8988T (cell line): ENCODE results near the gene ZNF318.
"Not testable (repeated sequence)": the region's sequence is repeated elsewhere in the genome, so short reads cannot be mapped to it uniquely, and the experiment has no call there.

Experiments
- DNase-seq: peaks from one replicate; pipeline ENCODE4 v3.0.0; 2011

Gene ZNF318

DNA sequence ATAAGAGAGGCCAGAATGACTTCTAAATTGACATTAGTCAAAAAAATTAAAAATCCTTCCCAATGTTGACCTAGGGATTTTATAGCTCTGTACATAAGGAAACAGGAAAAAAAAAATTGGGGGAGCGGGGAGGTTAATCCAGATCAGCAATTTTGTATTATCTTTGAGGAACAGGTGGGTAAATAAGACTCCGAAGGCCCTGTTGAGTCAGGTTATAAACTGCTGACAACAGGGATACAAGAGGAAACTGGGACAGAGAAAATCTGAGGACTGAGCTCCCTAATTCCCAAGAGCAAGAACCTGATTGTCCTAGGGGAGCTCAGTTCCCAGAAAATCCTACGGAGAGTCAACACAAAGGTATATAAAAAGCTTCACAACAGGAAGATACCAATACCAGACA lies 34.0 kb downstream of the ZNF318 start:
- DNase-seq = no peak

DNA sequence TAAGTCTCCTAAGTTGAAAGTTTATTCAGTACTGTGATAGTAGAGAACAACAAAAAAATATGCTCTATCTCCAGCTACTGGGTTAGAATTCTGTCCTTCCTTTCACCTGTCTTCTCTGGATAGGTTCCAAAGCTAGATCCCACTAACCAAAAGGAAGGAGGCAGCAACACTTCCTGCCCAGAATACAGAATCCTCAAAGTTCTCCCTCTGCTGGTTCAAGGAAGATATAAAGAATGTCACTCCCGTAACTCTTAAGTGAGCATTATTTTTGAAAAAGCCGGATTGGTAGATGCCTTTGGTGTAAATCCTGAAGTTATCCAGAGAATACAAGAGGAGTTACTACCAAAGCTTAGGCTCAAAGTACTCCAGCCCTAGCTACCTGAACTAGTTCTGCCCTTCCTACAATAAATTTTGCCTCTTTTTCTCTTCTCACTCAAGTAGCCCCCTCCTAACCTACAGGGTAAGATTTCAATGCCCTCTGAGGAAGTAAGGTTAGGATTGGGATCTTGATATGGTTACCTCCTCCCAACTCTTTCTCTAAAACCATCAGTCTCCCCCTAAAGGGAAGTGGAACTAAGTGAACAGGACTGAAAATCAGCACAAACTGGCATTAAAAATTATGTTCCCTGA lies 34.9 kb downstream of the ZNF318 start:
- DNase-seq = no peak

DNA sequence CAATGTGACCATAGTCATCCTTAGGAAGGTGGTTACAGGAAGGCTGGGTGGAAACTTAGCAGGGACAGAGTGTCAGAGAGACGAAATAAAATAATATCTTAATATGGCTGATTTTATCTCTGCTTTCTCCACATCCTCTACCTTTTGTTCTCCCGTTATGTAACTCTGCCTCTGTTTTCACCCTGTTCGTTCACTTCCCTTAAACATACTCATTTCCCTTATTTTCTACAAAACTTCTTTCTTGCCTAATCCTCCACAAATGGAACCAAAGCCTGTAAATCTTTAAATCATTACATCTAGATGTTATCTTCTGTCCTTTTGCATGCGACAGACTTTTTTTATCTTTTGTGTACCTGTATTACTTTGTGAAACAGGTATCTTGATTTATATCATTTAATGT lies 37.6 kb downstream of the ZNF318 start:
- DNase-seq = no peak

DNA sequence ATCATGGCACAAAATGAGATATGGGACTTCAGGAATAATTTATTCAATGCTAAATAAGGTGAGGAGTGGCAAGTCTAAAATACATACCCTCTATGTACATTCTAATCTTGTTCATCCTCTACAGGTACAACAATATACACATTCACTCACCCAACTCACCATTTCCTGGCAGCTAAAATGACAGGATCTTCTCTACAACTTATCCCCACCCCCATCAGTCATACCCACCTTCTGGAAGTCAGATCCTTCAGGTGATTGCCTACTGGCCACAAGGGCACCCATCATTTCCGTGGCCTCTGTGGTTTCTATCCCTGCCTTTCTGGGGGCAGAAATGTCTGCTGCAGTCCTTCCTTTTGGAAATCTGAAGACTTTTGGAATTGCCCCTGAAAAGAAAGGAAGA lies 38.0 kb downstream of the ZNF318 start:
- DNase-seq = no peak

DNA sequence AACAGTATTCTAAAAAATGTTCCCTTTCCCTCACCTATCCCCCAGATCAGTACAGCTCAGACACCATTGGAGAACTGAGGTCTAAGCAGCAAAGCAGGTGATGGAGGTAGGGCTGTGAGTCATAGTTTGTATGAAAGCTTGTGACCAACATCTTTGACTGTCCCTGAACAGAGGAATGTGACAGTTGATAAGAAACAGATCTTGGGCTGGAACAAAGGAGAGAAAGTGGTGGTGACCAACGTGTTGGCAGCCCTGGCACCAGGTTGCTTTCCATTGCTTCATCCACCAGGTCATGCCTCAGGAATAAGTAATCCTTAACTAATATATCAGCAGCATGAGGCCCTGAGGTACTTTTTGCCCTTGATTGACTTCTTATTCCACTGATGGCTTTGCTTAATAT lies 40.9 kb downstream of the ZNF318 start:
- no peak for DNase-seq

DNA sequence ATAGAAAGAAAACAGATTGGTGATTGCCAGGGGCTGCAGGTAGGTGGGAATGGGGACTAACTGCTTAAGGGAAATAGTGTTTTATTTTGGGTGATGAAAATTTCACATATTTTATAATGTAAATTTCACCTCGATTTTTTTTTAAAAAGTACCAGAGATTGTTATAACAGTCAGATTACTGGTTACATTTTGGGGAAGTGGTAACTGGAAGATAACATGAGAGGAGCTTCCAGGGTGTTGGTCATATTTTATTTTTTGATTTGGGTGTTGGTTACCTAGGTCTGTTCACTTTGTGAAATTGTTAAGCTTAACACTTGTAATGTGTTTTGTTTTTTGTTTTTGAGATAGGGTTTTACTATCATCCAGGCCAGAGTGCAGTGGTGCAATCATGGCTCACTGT lies 43.6 kb downstream of the ZNF318 start:
- DNase-seq = no peak

DNA sequence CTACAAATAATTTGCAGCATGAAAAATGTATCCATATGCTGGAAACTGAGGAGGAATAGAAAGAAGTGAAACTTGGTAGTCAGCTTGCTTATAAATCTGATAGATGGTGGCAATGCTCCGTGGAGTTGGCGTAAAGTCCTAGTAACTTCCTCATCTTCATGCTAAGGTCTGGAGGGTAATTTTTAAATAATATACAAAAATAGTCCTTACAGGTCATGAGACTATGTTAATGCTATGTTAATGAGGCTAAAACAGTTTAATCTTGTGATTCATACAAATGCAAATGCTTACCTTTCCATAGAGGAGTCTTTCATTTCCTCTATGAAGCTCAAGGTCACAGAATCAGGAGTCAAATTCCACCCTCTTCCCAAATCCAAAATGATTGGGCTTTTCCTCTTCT lies 51.4 kb downstream of the ZNF318 start:
- no peak for DNase-seq

DNA sequence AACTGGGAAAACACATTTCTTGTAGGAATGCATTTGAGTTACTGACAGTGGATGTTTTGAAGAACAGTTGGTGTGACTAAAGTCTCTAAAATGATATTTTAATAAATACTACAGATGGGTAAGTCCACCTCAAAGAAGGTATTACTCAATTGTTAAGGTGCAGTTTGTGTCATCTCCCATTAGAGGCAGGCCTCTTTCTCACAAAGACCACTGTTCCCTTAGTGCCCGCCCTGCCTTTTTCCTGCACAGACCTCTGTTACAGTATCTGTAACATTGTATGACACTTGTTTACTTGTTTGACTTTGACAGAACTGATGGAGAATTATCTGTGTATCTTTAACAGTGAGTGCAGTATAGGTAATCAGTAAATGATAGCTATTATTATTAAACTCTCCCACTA lies 55.6 kb downstream of the ZNF318 start:
- no peak for DNase-seq

DNA sequence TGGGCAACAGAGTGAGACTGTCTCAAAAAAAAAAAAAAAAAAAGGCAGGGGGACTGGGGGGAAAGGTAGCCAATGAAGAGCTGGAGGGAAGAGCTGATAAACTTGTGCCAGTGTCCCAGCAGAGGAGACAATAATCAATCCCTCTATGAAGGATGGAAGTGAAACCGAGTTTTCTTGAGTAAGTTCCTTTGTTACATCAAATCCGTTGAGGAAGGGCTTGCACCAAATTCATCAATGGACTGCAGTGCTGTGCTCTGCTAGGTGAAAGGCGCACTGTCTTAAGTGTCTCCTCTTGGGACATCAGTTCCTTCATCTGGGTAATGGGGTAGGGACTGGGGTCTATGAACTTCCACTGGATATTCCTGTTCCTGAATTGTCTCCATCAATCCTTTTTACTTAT lies 57.8 kb downstream of the ZNF318 start:
- no peak for DNase-seq

DNA sequence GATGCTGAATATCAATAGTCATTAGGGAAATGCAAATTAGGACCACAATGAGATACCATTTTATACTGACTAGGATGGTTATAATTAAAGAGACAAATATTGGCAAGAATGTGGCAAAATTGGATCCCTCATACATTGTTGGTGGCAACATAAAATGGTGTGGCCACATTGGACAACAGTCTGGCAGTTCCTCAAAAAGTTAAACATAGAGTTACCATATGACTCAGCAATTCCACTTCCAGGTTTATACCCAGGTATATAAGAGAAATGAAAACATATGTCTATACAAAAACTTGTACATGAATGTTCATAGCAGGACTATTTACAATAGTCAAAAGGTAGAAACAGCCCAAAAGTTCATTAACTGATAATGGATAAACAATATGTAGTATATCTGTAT lies 58.8 kb downstream of the ZNF318 start:
- no peak for DNase-seq

DNA sequence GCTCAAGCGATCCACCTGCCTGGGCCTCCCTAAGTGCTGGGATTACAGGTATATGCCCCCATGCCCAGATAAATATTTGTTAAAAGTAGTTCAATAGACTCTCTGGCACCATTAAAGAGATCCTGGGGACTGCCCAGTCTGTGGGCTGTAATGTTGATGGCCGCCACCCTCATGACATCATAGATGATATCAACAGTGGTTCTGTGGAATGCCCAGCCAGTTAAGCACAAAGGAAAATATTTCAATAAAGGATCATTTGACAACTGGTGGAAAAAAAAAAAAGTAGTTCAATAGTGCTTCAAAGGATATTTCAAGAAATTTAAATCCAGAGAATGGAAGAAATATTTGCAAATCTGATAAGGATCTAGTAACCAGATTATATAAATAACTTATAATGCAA lies 59.3 kb downstream of the ZNF318 start:
- no peak for DNase-seq

DNA sequence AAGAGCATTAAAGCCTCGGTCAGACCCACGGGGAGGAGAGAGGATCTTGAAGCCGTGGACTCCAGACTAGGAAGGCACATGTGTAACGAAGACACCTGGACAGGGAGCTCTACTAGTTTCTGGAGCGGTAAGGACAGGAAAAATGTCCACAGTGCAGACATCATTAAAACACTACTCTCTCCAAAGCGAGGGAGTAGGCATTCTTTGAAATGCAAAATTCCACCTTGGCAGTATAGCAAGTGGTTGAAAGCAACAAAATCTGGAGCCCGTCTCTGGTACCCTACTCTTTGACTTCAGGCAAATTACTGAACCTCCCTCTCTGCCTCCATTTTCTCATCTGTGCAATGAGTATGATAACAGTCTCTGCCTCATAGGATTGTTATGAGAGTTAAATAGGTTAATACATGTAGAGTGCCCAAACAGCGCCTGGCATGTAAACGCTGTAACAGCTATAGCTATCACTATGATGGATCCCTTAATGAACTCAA lies 60.4 kb downstream of the ZNF318 start:
- no peak for DNase-seq

DNA sequence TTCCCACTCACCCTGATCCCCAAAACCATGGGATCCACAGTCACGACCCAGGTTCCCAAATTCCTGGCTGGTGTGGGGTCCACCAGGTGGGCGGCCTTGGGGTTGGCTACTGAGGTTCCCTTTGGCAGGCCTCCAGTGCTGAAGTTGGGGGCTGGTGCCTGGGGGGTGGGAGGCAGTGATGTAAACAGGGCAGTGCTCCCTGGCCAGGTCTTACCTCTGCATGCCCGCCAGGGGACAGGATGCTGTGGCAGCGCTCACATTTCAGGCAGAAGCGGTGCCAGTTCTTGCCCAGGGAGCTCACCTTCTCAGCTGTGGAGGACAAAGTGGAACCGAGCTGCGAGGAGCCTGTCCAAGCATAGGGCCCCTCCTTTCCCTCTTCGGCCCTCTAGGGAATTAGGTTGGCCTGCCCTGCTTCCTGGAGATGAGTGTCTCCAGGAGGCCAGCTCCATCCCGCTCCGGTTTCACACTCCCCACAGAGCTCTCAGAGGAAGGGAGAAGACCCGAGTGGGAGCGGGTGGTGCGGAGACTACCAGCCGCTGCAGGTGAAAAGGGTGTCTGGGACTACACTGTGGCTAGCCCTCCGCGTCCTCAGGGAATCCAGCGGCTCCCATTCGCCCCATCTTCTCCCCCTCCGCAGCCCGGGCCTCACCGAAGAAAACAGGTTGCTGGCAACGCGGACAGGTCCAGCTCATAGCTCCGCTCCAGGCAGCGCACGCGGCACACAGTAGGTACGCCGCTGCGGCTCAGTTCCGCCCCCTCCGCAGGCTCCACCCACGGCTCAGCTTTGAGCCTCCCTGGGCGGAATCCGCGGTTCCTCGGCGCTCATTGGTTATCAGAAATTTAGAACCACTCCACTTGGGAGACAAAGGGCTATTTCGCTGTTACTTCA lies 61.1 kb downstream of the ZNF318 start, which contains the start of gene CRIP3:
CRIP3 (minus strand) TSS at position 726 of the 889 bp plus-strand sequence; CDS start at position 692, 34 bp downstream.
- no peak for DNase-seq

DNA sequence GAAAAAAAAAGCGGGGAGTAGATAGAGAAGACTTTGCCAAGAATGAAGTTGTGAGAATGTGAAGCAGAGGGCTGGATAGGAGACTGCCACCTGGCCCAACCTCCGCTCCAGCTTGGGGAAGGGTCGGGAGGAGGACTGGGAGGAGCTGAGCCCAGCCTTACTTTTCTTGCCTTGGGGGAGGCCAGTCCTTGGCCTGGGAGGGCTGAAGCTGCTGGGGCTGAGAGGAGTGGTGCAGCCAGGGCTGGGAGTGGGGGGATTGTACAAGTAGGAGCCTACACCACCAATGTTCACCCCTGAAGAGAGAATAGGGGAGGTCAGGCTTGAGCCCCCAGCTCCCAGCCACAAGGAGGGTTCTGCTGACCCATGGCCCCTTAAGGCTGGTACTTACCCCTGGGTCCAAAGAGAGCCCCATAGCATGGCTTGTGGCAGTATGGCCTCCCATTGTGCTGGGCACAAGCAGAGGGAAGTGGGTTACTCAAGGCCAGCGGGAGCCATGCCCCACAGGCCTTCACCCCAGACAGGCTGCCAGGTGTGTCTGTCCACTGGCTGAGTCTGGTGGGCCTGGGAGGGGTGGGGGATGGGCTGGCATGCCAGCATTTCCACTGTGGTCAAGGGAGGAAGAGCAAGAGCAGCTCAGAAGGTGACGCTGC lies 61.9 kb downstream of the ZNF318 start:
- DNase-seq = no peak

DNA sequence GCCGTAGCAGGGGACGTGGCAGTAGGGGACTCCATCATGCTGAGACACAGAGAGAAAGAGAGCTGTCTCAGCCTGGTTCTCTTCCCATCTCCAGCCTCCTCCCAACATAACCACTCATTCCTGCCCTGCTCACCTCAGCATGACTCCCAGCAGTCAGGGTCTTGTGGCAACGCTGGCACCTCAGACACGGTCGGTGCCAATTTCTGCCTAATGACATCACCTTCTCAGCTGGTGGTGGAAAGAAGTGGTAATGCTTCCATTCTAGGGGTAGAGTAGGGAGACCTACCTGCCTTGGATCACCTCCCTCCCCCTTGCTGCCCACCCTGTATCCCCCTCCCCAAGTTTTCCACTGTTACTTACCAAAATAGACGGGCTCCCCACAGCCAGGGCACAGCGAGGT lies 63.4 kb downstream of the ZNF318 start:
- no peak for DNase-seq

DNA sequence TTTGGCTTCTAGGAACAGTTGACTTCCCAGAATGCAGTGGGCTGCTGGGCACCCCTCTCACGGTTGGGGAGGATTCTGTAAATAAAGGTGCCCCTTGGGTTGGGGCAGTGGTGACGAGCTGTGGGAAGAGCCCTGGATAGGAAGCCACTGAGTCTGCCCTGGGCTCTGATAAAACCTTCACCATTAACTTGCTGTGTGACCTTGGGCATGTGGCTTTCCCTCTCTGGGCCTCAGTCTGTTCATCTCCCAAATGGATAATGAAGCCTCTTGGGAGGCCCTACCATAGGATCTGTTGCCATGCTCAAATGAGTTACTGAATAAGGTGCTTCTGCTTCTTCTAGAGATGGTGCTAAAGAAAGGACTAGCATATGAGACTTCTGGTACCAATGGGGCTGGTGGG lies 64.6 kb downstream of the ZNF318 start:
- no peak for DNase-seq

DNA sequence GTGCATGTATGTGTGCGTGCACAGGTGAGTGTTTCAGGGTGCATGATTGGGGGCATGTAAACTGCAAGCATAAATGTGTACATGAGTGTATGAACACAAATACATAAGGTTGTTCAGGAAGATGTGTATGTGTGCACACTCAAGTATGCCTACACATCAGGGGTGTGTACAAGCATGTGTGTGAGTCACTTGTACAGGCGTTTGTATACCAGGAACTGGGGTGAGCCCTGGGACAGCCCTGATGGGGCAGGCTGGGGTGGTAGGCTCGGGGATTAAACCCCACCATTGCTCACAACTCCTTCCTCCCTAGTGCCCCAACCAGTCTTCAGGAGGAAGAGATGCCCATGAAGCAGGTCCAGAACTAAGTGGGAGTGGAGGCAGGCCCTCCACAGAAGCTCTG lies 65.1 kb downstream of the ZNF318 start:
- no peak for DNase-seq

DNA sequence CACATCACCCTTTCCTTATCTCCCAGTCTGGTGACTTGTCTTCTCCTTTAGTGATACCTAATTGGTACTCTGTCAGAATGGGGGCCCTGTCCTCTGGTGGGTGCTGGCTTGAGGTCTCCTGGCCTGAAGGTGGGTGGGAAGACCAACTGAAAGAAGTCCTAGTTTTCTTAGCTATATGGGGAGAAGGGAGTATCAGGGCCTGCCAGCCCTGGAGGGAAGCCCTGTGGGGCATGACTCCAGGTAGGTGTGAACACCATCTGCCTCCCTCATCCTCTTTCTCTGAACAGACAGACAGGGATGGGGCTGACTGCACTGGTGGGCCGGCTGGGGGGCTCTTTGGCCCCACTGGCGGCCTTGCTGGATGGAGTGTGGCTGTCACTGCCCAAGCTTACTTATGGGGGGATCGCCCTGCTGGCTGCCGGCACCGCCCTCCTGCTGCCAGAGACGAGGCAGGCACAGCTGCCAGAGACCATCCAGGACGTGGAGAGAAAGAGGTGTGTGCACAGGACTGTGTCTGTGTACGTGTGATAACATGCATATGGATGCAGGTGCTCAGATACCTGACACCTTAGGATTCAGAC lies 65.6 kb downstream of the ZNF318 start:
- DNase-seq = no peak

DNA sequence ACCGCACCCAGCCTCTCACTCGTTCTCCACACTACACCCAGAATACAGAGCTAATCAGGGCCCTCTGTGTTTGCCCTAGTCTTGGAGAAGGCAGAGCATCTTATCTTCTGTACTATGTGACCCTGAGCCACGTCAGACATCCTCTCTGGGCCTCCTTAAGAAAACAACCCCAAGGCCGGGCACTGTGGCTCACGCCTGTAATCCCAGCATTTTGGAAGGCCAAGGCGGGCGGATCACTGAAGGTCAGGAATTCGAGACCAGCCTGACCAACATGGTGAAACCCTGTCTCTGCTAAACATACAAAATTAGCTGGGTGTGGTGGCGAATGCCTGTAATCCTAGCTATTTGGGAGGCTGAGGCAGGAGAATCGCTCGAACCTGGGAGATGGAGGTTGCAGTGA lies 66.4 kb downstream of the ZNF318 start:
- not testable (repeated sequence) for DNase-seq

DNA sequence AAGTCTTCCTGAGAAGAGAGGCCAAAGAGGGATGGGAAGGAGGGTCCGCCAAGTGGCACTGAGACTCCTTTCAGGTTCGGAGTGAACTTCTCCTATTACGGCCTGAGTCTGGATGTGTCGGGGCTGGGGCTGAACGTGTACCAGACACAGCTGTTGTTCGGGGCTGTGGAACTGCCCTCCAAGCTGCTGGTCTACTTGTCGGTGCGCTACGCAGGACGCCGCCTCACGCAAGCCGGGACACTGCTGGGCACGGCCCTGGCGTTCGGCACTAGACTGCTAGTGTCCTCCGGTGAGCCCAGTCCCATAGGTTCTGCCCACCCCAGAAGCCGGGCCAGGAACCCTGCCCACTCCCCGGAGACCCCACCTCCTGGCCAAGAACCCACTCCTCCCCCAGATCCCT lies 67.3 kb downstream of the ZNF318 start:
- DNase-seq = no peak

DNA sequence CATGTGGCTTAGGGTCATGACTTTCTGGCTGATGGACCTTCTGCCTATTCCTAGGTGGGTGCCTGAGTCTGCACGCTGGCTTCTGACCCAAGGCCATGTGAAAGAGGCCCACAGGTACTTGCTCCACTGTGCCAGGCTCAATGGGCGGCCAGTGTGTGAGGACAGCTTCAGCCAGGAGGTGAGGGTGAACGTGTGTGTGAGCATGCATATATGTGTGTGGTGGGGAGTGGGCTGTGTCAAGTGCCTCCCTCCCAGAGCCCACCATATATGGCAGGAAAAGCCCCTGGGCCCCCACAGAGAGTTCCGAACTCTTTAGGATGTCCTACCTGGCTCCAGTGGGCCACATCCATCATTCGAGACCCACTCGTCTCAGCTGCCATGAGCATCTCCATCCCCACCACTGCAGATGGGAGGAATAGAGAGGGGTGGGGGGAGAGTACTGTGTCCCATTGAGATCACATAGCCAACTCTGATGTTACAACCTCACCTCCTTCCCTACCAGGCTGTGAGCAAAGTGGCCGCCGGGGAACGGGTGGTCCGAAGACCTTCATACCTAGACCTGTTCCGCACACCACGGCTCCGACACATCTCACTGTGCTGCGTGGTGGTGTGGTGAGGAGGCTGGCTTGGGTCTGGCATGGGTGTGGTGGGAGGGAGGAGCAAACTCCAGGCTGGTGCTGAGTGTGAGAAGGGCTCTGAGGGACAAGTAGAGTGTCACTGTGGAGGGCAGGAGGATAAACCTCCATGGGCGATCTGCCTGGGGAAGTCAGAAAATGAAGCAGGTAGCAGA lies 68.2 kb downstream of the ZNF318 start:
- no peak for DNase-seq
